22Rv1 (cell line): ENCODE measurements around the gene WDR62.

ENCODE experiments used
- CTCF ChIP-seq: fragments of 450-650 bp; IDR thresholded peaks from 2 replicates; pipeline ENCODE4 v1.5.1; 2017; ENCODE audit warnings: mild to moderate bottlenecking
- ZFX ChIP-seq: fragments of 450-650 bp; IDR thresholded peaks from 2 replicates; pipeline ENCODE4 v1.6.1; 2017; ENCODE audit warnings: antibody characterized with exemption, borderline replicate concordance

GRCh38 chr19:36027696-36028095 is 27.0 kb upstream of the WDR62 start:
- TF ChIP-seq CTCF (no peak), ZFX (no peak)
